HG02970 (cell line): ENCODE measurements around the gene CYS1.
"Not testable (repeated sequence)": the region's sequence is repeated elsewhere in the genome, so short reads cannot be mapped to it uniquely, and the experiment has no call there.

ENCODE experiments used
- ATAC-seq: cut with Tn5 transposase; IDR thresholded peaks from one replicate; pipeline ENCODE4 v1.9.1; 2021; ENCODE audit warnings: mild to moderate bottlenecking, moderate library complexity, moderate number of reproducible peaks; ENCODE audit not compliant: unreplicated experiment, low FRiP score

CYS1 gene

DNA sequence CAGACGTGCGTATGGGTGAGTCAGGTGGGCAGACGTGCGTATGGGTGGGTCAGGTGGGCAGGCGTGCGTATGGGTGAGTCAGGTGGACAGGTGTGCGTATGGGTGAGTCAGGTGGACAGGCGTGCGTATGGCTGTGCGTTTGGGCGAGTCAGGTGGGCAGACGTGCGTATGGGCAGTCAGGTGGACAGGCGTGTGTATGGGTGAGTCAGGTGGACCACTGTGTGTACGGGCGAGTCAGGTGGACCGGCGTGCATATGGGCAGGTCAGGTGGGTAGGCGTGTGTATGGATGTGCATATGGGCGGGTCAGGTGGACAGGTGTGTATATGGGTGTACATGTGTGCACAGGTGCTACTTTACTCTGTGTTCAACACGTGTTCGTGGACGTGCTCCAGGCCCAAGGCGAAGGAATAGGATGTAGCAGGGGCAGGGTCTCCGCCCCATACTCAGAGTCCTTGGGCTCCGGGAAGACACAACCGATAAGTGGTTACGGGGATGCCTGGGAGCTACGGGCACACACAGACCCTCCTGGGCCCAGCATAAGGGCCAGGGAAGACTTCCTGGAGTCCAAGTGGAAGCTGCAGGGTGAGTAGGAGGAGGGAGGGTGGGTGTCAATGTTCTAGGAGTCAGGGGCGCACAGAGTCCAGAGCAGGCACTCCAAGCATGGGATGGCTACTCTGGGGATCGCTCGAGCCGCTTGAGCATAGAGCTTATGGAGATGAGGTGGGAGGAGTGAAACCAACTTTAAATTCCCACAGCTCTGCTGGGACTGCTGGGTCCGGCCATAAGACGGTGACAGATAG, 64.0 kb downstream of the CYS1 start:
- no peak for ATAC-seq

DNA sequence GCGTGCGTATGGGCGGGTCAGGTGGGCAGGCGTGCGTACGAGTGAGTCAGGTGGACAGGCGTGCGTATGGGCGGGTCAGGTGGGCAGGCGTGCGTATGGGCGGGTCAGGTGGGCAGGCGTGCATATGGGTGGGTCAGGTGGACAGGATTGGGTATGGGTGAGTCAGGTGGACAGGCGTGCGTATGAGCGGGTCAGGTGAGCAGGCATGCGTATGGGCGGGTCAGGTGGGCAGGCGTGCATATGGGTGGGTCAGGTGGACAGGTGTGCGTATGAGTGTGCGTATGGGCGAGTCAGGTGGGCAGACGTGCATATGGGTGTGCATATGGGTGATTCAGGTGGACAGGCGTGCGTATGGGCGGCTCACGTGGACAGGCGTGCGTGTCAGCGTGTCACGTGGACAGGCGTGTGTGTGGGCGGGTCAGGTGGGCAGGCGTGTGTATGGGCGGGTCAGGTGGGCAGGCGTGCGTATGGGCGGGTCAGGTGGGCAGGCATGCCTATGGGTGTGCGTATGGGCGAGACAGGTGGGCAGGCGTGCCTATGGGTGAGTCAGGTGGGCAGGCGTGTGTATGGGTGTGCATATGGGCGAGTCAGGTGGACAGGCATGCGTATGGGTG, 64.7 kb downstream of the CYS1 start:
- ATAC-seq = not testable (repeated sequence)

DNA sequence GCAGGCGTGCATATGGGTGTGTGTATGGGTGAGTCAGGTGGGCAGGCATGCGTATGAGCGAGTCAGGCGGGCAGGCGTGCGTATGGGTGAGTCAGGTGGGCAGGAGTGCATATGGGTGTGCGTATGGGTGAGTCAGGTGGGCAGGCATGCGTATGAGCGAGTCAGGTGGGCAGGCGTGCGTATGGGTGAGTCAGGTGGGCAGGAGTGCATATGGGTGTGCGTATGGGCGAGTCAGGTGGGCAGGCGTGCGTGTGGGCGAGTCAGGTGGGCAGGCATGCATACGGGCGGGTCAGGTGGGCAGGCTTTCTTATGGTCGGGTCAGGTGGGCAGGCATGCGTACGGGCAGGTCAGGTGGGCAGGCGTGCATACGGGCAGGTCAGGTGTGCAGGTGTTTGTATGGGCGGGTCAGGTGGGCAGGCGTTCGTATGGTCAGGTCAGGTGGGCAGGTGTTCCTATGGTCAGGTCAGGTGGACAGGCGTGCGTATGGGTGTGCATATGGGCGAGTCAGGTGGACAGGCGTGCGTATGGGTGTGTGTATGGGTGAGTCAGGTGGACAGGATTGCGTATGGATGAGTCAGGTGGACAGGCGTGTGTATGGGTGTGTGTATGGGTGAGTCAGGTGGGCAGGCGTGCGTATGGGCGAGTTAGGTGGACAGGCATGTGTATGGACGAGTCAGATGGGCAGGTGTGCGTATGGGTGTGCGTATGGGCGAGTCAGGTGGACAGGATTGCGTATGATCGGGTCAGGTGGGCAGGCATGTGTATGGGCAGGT, 65.6 kb downstream of the CYS1 start:
- no peak for ATAC-seq

DNA sequence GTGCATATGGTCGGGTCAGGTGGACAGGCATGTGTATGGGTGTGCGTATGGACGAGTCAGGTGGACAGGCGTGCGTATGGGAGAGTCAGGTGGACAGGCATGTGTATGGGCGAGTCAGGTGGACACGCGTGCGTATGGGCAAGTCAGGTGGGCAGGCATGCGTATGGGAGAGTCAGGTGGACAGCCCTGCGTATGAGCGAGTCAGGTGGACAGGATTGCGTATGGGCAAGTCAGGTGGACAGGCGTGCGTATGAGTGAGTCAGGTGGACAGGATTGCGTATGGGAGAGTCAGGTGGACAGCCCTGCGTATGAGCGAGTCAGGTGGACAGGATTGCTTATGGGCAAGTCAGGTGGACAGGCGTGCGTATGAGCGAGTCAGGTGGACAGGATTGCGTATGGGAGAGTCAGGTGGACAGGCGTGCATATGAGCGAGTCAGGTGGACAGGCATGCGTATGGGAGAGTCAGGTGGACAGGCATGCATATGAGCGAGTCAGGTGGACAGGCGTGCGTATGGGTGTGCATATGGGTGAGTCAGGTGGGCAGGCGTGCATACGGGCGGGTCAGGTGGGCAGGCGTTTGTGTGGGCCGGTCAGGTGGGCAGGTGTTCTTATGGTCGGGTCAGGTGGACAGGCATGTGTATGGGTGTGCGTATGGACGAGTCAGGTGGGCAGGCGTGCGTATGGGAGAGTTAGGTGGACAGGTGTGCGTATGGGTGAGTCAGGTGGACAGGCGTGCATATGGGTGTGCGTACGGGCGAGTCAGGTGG, 66.4 kb downstream of the CYS1 start:
- not testable (repeated sequence) for ATAC-seq

DNA sequence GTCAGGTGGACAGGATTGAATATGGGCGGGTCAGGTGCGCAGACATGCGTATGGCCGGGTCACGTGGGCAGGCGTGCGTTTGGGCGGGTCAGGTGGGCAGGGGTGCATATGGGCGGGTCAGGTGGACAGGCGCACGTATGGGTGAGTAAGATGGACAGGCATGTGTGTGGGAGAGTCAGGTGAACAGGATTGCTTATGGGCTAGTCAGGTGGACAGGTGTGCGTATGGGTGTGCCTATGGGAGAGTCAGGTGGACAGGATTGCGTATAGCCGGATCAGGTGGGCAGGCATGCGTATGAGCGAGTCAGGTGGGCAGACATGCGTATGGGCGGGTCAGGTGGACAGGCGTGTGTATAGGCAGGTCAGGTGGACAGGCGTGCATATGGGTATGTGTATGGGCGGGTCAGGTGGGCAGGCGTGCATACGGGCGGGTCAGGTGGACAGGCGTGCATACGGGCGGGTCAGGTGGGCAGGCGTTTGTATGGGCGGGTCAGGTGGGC, 67.2 kb downstream of the CYS1 start:
- no peak for ATAC-seq

DNA sequence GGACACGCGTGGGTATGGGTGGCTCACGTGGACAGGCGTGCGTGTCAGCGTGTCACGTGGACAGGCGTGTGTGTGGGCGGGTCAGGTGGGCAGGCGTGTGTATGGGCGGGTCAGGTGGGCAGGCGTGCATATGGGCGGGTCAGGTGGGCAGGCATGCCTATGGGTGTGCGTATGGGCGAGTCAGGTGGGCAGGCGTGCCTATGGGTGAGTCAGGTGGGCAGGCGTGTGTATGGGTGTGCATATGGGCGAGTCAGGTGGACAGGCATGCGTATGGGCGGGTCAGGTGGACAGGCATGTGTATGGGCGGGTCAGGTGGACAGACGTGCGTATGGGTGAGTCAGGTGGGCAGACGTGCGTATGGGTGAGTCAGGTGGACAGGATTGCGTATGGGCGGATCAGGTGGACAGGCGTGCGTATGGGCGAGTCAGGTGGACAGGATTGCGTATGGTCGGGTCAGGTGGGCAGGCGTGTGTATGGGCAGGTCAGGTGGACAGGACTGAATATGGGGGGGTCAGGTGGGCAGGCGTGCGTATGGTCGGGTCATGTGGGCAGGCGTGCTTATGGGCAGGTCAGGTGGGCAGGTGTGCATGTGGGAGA, 67.7 kb downstream of the CYS1 start:
- ATAC-seq = not testable (repeated sequence)

DNA sequence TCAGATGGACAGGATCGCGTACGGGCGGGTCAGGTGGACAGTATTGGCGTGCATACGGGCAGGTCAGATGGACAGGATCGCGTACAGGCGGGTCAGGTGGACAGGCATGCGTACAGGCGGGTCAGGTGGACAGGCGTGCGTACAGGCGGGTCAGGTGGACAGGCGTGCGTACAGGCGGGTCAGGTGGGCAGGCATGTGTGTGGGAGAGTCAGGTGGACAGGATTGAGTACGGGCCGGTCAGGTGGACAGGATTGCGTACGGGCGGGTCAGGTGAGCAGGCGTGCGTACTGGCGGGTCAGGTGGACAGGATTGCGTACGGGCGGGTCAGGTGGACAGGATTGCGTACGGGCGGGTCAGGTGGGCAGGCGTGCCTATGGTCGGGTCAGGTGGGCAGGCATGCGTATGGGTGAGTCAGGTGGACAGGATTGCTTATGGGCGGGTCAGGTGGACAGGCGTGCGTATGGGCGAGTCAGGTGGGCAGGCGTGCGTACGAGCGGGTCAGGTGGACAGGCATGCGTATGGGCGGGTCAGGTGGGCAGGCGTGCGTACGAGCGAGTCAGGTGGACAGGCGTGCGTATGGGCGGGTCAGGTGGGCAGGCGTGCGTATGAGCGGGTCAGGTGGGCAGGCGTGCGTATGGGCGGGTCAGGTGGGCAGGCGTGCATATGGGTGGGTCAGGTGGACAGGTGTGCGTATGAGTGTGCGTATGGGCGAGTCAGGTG, 68.4 kb downstream of the CYS1 start:
- ATAC-seq = not testable (repeated sequence)

DNA sequence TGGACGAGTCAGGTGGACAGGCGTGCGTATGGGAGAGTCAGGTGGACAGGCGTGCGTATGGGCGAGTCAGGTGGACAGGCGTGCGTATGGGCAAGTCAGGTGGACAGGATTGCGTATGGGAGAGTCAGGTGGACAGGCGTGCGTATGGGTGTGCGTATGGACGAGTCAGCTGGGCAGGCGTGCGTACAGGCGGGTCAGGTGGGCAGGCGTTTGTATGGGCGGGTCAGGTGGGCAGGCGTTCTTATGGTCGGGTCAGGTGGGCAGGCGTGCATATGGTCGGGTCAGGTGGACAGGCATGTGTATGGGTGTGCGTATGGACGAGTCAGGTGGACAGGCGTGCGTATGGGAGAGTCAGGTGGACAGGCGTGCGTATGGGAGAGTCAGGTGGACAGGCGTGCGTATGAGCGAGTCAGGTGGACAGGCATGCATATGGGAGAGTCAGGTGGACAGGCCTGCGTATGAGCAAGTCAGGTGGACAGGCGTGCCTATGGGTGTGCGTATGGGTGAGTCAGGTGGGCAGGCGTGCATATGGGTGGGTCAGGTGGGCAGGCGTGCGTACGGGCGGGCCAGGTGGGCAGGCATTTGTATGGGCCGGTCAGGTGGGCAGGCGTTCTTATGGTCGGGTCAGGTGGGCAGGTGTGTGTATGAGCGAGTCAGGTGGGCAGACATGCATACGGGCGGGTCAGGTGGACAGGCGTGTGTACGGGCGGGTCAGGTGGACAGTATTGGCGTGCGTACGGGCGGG, 69.2 kb downstream of the CYS1 start:
- ATAC-seq = not testable (repeated sequence)

DNA sequence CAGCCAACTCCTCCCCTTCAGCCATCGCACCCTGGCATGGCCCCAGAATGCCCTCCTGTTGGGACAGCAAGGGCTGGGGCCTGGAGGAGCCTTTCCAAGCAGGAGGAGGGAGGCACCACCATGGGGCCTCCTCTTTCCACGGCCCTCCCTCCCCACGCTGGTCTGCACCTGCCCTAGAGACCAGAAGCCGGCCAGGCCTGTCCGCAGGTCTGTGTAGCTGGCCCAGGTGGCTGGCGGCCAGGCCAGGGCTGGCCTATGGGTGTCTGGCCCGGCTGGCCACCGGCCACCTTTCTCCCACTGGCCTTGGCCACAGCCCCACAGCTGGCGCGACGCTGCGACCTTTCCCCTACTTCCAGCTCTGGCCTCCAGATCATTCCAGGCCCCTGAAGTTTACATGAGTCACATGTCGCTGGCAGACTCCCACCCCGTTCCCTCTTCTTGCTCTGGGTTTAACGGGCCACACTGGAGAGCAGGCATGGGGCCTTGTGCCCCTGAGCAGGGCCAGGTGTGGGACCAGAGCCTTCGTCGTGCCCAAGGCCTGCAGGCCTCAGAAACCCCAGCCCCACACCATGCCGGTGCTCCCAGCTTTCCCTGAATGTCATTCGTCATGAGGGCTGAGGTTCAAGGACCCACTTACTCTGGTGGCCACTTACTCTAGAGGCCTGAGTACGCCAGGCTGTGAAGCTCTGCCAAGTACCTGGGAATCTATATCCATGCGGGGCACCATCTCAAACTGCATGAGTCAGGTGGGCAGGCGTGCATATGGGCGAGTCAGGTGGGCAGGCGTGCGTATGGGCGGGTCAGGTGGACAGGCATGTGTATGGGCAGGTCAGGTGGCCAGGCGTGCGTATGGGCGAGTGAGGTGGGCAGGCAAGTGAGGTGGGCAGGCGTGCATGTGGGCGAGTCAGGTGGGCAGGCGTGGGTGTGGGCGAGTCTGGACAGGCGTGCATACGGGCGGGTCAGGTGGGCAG, 70.1 kb downstream of the CYS1 start:
- no peak for ATAC-seq

DNA sequence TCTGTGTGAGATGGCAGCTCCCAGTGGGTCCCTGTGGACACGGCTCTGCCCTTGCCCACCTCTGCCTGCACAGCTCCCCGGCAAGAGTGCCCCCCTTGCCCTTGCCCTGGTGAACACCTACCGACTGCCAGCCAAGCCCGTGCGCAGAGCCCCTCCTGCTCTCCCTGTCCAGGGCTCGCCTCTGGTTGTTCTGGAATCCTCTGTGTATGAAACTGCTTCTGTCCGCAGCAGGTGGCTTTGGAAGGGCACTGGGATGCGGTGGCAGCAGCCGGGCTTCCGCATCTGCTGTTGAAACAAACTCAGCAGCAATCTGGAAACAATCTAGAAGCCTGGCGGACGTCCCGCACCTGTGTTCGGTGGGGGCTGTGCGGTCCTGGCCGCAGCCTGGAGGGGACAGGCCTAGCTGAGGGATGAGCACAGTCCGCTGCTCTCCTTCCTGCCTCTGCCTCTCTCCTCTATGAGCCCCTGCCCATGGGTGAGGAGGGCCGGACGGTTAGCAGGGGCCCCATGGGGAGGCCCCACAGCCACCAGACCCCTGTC, 70.9 kb downstream of the CYS1 start:
- no peak for ATAC-seq

DNA sequence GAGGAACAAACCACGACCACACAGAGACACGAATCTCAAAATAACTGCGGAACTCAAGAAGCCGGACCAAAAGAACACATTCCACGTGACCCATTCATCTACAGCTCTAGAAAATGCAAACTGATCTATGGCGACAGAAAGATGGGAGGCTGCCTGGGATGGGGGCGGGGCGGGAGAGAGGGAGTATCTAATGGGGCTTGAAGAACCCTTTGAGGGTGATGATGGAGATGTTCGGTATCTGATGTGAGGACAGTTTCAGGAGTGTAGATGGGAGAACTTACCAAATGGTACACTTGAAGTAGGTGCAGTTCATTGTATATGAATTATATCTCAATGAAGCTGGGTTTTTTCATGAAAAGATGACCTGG, 71.4 kb downstream of the CYS1 start:
- no peak for ATAC-seq

DNA sequence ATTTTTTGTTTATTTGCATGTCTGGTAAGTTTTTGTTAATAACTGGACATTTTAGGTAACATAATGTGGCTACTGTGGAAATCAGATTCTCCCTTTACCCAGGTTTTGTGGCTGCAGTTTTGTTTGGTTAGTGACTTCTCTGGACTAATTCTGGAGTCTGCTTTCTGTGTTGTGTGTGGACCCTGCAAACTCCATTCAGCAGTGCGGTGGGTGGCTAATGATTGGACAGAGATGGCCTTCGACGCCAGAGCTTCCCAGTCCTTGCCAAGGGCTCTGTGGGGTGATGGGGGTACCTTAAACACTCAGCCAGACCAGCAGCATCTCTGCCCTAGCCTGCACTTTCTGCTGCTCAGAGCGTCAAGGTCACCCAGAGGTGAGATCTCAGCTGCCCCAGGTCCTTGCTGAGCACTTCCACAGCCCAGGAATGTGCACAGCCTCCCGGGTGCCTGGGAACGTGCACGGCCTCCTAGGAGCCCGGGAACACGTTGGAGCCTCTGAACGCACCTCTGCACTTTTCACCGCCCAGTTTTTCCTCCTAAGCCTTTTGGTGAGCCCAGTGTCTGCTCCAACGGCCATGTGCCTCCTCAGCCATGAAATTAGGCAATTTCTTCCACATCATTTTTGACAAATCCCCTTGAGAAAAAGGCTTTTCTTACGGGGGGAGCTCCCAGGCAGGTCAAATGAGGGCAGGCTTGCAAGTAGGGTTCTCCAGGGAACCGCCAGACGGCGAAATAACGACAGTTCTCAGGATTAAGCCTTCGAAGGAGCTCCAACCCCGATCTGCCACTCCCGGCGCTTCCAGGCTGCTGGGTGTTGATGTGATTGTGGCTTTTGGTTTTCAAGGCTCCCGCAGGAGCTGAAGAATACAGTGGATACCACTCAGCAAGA, 72.0 kb downstream of the CYS1 start:
- no peak for ATAC-seq

DNA sequence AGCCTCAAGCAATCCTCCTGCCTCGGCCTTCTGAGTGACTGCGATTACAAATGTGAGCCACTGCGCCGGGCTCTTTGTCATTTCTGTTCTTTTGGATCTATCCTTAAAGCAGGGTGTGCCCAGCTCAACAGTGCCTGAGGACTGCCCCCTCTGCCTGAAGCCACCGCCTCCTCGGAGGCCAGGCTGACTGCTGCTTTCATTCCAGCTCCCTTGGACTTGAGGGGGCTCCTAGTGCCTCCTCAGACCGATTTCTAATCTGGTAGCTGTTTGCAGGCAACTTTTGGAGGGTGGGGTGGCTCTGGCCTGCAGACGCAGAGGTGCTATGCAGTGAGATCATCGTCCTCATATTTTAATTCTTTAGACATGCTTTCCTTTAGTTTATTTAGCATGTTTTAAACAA, 72.8 kb downstream of the CYS1 start:
- ATAC-seq = no peak
